B cell (primary cell): Measurements from ENCODE around the gene FBXO42. TPM values are rescaled to one million over a fixed set of nuclear protein-coding genes. Genes with fewer than 3 reads are reported as not detected.
A peak's percentile ranks its signal among the peaks of the same experiment; 100 is the strongest.

Experiments
- ATAC-seq: fragments of 200-7000 bp; cut with Tn5 transposase; one replicate; pipeline ENCODE4 v1.10.0; 2021; ENCODE audit warnings: low read depth, mild to moderate bottlenecking, moderate number of reproducible peaks, moderate library complexity
- CTCF ChIA-PET: fragments of 350-600 bp; sonication (Branson Sonifier 250); formaldehyde crosslinking; loops from one replicate; lab custom pipeline; 2021; ENCODE audit warnings: antibody characterized with exemption, inconsistent platforms; lab: Charles Lee
- POLR2A ChIA-PET: fragments of 350-600 bp; sonication (Branson Sonifier 250); formaldehyde crosslinking; loops from one replicate; lab custom pipeline; 2021; ENCODE audit warnings: antibody characterized with exemption; lab: Charles Lee
- DNase-seq: peaks from one replicate; pipeline ENCODE4 v3.0.0; 2013
- H2AFZ ChIP-seq: 2 replicates; pipeline ENCODE4 v1.6.1; 2012; ENCODE audit warnings: mild to moderate bottlenecking, low read depth, low read length; ENCODE audit not compliant: insufficient read depth, poor library complexity, severe bottlenecking
- H3K27ac ChIP-seq, 2 donors: 1 replicate in 1 of 2; 2 replicates in 1 of 2; pipeline ENCODE4 v1.5.1; 2012 to 2013; ENCODE audit warnings: low read length in 2 of 2, mild to moderate bottlenecking in 2 of 2, moderate library complexity in 1 of 2
- H3K27me3 ChIP-seq, 4 experiments: fragments of 200-600 bp in 1 of 4; sonication (generic) in 1 of 4; replicated peaks in 1 of 4; 1 replicate in 2 of 4; 2 replicates in 2 of 4; pipeline versions ENCODE4 v1.6.1 to v1.7.0; 2013 to 2016; ENCODE audit warnings: low read length in 3 of 4, mild to moderate bottlenecking in 2 of 4, mixed read lengths in 1 of 4, moderate library complexity in 1 of 4; ENCODE audit not compliant: insufficient read depth in 4 of 4, control insufficient read depth in 3 of 4; ENCODE audit errors: control extremely low read depth in 1 of 4
- H3K36me3 ChIP-seq, 2 experiments: replicated peaks in 1 of 2; 1 replicate in 1 of 2; 2 replicates in 1 of 2; pipeline versions ENCODE4 v1.6.1 to v1.7.1; 2013; ENCODE audit warnings: low read length in 1 of 2; ENCODE audit not compliant: insufficient read depth in 2 of 2, control insufficient read depth in 1 of 2; ENCODE audit errors: control extremely low read depth in 1 of 2, extremely low read depth in 1 of 2
- H3K4me1 ChIP-seq, 2 donors: fragments of 200-600 bp in 1 of 2; sonication (generic) in 1 of 2; 1 replicate in 1 of 2; 2 replicates in 1 of 2; pipeline versions ENCODE4 v1.5.1 to v1.6.1; 2013 to 2017; ENCODE audit warnings: low read length in 2 of 2; ENCODE audit not compliant: control insufficient read depth in 2 of 2, insufficient read depth in 2 of 2
- H3K4me2 ChIP-seq: replicated peaks from 2 replicates; pipeline ENCODE3; 2012; ENCODE audit warnings: mild to moderate bottlenecking, low read depth, low read length; ENCODE audit not compliant: poor library complexity, severe bottlenecking
- H3K4me3 ChIP-seq, 5 experiments: fragments of 200-600 bp in 1 of 5; sonication (generic) in 1 of 5; 1 replicate in 3 of 5; 2 replicates in 2 of 5; pipeline versions ENCODE4 v1.5.1 to v1.7.0; 2011 to 2016; ENCODE audit warnings: low read length in 4 of 5, mild to moderate bottlenecking in 4 of 5, low read depth in 2 of 5, control low read depth in 1 of 5, moderate library complexity in 1 of 5; ENCODE audit not compliant: insufficient read depth in 1 of 5; ENCODE audit errors: control extremely low read depth in 1 of 5, extremely low read depth in 1 of 5
- H3K79me2 ChIP-seq: fragments of 200-600 bp; sonication (generic); one replicate; pipeline ENCODE4 v1.6.0; 2016; ENCODE audit warnings: low read length; ENCODE audit not compliant: control insufficient read depth, insufficient read depth
- H3K9ac ChIP-seq: fragments of 200-600 bp; sonication (generic); 2 replicates; pipeline ENCODE4 v1.6.1; 2017; ENCODE audit warnings: mild to moderate bottlenecking, low read length, moderate library complexity
- H3K9me3 ChIP-seq, 3 donors: one replicate each; pipeline versions ENCODE4 v1.6.1 to v1.7.1; 2013; ENCODE audit warnings: low read length in 2 of 3; ENCODE audit not compliant: control insufficient read depth in 2 of 3, insufficient read depth in 1 of 3; ENCODE audit errors: control extremely low read depth in 1 of 3
- H4K20me1 ChIP-seq: 2 replicates; pipeline ENCODE4 v1.6.0; 2012; ENCODE audit warnings: mild to moderate bottlenecking, low read length; ENCODE audit not compliant: insufficient read depth, control insufficient read depth, poor library complexity, severe bottlenecking
- H3K27ac Mint-ChIP-seq: one replicate; pipeline ENCODE4 v1.8.0; 2021; ENCODE audit warnings: mixed read lengths
- H3K27me3 Mint-ChIP-seq: one replicate; pipeline ENCODE4 v1.8.0; 2021; ENCODE audit warnings: mixed read lengths
- H3K4me1 Mint-ChIP-seq: one replicate; pipeline ENCODE4 v1.8.0; 2021; ENCODE audit warnings: mixed read lengths
- H3K4me3 Mint-ChIP-seq: one replicate; pipeline ENCODE4 v1.8.0; 2021; ENCODE audit warnings: mixed read lengths
- H3K9me3 Mint-ChIP-seq: one replicate; pipeline ENCODE4 v1.8.0; 2022; ENCODE audit warnings: mixed read lengths; ENCODE audit not compliant: insufficient read depth
- CTCF ChIP-seq: fragments of 200-600 bp; IDR thresholded peaks from one replicate; pipeline ENCODE4 v1.8.0; 2022; ENCODE audit warnings: antibody characterized with exemption, mild to moderate bottlenecking
- EZH2 ChIP-seq: IDR thresholded peaks from 2 replicates; pipeline ENCODE4 v1.6.1; 2012; ENCODE audit warnings: borderline replicate concordance, low read depth, mild to moderate bottlenecking, moderate library complexity, low read length; ENCODE audit not compliant: insufficient read depth, poor library complexity, severe bottlenecking
- WGBS: methylation state at CpG from one replicate; pipeline ENCODE4 v1.1.5; 2013; ENCODE audit warnings: missing lambda C conversion rate; ENCODE audit not compliant: insufficient coverage; 5-methylcytosine and 5-hydroxymethylcytosine counted together
- intact Hi-C: fragments of 100-400 bp; cut with micrococcal nuclease; formaldehyde crosslinking; loops from one replicate; pipeline ENCODE4 v1.10.0; 2022
- polyA plus RNA-seq: library from polyadenylated mRNA; depleted of rRNA; stranded (reverse); fragments of >200 nt; gene quantifications from 2 replicates; pipeline ENCODE4 v1.2.3, GENCODE V29; 2012
- total RNA-seq, 2 donors: library from RNA; stranded (reverse); fragments of 120-200 nt in 1 of 2; gene quantifications; 1 replicate in 1 of 2; 2 replicates in 1 of 2; pipeline versions ENCODE4 v1.2.3 to v1.2.4, GENCODE V29; 2013 to 2022

The FBXO42 gene
- total and polyA plus RNA-seq, 2 donors (not counting 1 experiment from before 2014, with no cell fraction given) = 17.2 to 33.1 TPM

- Histone ChIP-seq H3K4me1 (peaks cover 12 to 17% of the 10 kb centered on the region in 2 donors), H3K79me2 (peaks cover 8% of the 10 kb centered on the region), H2AFZ (peak overlapping the region; percentile 95), H3K4me2 (peak overlapping the region; percentile 92), H3K27me3 (no peaks in the 10 kb centered on the region), H3K9me3 (no peaks in the 10 kb centered on the region), H4K20me1 (peaks cover 15% of the 10 kb centered on the region), H3K4me3 (peak overlapping the region; percentile 11 to 96 (median 72)), H3K27ac (peak overlapping the region; percentile 61 to 79), H3K36me3 (peaks cover 0 to 12% of the 10 kb centered on the region in 2 experiments), H3K9ac (peak overlapping the region; percentile 82)
- POLR2A ChIA-PET = interaction anchor here (0.8 to 1.7 kb wide), 4 partner anchors 9 to 231 kb away, joined by 3 to 11 read pairs (median 4); partner anchors contain the start of genes SZRD1 and ZBTB17
- ATAC-seq (peak; percentile 87), DNase-seq (peak; percentile 93)
- Mint-ChIP-seq H3K27ac (peak overlapping the region; percentile 93), H3K9me3 (no peaks in the 10 kb centered on the region), H3K27me3 (peaks cover under 1% of the 10 kb centered on the region), H3K4me1 (peaks cover 10% of the 10 kb centered on the region), H3K4me3 (peak overlapping the region; percentile 97)
- intact Hi-C loops = loop anchor here (1.0 to 2.0 kb wide), 6 partner anchors 11 to 682 kb away; partner anchors contain the start of genes CASP9 and SZRD1
- WGBS = under 1% methylated on average over 83 of the region's 87 CpGs
- no peak for TF ChIP-seq CTCF
- TF ChIP-seq EZH2 = no peak
- CTCF ChIA-PET = interaction anchor here (1.0 to 3.3 kb wide), 4 partner anchors 9 to 157 kb away, joined by 3 to 9 read pairs (median 6); partner anchors contain the start of gene CPLANE2
Measured at GRCh38 chr1:16206547-16207317, 145.5 kb downstream of the FBXO42 start.
